CD4-positive, alpha-beta T cell treated with Interleukin-12 subunit alpha and Interleukin-12 subunit beta, for 1 hour (primary cell): ENCODE data around the gene ITGA3.
A peak's percentile ranks its signal among the peaks of the same experiment; 100 is the strongest.
"Not testable (repeated sequence)": the region's sequence is repeated elsewhere in the genome, so short reads cannot be mapped to it uniquely, and the experiment has no call there.

Source experiments
- DNase-seq: peaks from one replicate; pipeline ENCODE4 v3.0.0-alpha.2; 2020

Gene ITGA3

DNA sequence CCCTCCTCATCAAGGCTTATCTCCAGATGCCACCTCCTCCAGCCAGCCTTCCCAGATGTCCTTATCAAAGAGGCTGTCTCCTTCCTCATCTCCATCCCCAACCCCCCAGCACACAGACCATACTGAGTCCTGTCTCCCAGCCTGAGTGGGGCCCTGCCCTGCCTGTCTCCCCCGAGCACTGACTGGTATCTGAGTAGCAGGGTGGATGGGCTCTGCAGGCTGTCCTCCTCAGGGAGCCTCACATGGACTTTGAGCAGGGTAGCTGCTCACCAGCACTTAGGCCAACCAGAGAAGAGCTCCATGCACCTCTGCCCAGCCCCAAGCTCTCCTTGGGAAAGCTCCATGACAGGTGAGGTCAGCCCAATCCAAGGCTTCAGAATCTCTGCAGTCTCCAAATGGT, 20.0 kb upstream of the ITGA3 start:
- no peak for DNase-seq

DNA sequence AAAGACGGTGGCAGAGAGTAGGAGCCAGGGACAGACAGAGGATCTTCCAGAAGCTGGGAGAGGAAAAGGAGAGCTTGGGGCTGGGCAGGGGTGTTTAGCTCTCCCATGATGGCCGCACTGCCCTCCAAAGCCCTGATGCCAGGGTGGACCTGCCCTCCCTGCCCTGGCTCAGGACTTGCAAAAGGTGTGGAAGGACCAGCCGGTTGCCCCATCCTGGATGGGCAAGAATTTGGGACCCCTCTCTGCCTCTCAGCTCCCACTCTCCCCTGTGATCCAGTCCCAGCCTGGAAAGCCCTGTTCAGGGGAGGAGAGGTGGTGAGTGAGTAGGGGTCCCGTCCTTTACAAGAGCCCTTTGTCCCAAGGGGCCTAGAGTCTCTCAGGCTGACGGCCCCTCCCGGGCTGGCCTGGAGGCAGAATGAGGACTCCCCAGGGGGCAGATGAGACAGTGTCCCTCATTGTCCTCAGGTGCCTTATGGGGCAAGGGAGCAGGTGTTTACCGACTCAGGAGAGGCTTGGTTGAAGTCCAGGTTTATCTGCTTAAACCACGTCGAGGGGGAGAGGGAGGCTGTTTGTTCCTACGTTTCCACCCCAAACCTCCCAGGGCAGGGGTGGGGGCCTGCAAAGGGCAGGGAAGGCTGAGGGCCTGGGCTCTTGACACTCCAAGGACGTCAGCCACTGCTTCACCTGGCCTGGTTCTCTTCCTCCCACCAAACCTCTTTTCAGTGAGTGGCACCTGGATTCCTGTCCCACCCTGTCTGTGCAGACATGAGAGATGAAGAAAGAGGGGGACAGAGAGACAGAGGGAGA, 19.3 kb upstream of the ITGA3 start:
- no peak for DNase-seq

DNA sequence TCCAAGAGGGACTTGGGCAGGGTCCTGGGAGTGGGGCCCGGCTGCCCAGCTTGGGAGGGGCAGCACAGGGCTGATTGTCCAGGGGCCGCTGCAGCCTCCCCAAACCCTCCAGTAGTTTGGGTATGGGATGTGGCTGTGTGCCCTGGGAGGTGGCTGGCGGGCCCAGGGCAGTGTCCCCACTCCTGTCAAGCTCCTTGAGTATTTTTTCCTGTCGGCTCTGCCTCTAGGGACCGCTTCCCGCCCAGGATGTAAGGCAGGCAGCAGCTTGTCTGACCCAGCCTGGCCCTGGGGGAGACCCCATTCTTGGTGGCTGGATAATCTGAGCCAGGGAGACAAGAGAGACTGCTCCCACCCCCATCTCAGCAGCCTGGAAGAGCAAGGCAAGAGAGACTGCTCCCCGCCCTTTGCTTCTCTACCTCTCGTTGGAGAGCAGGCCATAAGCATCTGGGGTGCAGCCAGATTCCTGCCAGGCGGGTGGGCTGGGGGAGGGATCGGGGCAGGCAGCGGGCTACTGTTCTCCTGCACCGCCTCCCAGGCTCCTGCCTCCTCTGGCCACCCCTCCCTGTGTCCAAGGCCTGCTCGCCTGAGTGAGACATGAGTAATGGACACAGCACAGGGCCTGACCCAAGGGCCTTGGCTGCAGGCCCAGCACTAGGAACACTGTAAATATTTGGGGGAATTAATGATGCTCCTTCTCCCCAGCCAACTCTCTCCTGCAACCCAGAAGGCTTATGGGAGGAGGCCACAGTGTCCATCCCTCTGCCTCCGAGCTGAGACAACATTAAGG, 18.4 kb upstream of the ITGA3 start:
- DNase-seq = no peak

GRCh38 chr17:50039058-50039457, 16.9 kb upstream of the ITGA3 start:
- DNase-seq = no peak

DNA sequence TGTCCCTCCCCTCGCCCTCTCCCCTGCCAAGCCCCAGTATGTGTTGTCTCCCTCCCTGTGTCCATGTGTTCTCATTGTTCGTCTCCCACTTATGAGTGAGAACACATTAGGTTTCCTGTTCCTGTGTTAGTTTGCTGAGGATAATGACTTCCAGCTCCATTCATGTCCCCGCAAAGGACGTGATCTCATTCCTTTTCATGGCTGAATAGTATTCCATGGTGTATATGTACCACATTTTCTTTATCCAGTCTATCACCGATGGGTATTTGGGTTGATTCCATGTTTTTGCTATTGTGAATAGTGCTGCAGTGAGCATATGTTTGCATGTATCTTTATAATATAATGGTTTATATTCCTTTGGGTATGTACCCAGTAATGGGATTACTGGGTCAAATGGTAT, 15.4 kb upstream of the ITGA3 start:
- not testable (repeated sequence) for DNase-seq

GRCh38 chr17:50042211-50042610, 13.7 kb upstream of the ITGA3 start:
- DNase-seq = no peak

GRCh38 chr17:50043290-50044148, 12.4 kb upstream of the ITGA3 start:
- no peak for DNase-seq

DNA sequence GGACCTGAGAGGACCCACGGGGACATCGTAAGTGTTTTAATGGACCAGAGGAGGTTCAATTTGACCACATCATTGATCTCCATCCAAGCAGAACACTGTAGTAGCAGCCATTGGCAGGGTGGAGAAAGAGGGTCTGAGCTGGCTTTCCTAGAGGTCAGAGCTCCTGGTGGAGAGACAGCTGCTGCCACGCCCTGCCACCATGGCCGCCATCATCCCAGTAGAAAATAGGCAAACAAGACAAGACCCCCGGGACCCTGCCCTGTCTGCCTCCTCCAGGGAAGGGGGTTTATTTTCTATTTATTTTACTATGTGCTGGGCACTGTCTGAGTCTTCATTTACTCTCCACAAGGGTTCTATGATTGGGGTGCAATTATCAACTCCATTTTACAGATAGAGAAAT, 11.4 kb upstream of the ITGA3 start:
- no peak for DNase-seq

- DNase-seq = no peak
Observed at GRCh38 chr17:50045154-50045553, 10.8 kb upstream of the ITGA3 start.

DNA sequence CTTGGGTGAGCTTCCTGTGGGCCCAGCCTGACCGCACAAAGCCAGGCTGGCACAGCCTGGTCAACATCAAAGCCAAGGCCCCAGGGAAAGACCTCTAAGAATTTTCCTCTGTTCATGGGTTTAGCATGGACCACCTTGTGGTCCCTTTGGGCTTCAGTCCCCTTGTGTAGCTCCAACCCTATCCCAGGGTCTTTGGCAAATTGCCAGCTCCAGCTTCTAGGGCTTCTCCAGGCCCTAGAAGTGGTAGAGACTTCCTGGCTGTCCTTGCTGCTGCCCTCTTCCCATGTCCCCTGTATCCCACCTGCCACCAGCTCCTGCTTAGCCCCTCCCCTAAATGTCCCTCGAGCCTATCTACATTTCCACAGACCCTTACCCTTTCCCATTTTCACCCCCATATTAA, 9.7 kb upstream of the ITGA3 start:
- no peak for DNase-seq

DNA sequence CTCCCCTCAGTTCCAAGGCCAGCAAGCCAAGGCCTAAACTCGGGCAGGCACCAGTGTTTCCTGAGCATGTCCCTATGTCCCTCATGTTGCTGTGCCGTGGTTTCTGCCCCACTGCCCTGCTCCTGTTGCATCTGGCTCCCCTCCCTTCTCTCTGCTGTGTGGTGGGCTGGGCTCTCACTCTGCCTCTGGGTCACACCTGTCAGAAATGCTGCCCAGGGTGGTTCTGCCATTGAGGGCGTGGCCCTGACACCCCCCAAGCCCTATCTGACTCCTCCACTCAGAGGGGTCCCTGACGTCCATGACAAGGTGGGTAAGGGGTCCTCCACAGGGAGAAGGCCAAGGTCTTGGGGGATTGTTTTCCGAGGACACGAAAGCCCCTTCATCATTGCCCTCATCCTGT, 9.2 kb upstream of the ITGA3 start:
- no peak for DNase-seq

- no peak for DNase-seq
Observed at GRCh38 chr17:50047083-50047482, 8.8 kb upstream of the ITGA3 start.

GRCh38 chr17:50047488-50048126, 8.3 kb upstream of the ITGA3 start:
- no peak for DNase-seq

GRCh38 chr17:50048146-50048720, 7.7 kb upstream of the ITGA3 start:
- DNase-seq = no peak

GRCh38 chr17:50048988-50049387, 6.9 kb upstream of the ITGA3 start:
- no peak for DNase-seq

GRCh38 chr17:50049636-50050035, 6.3 kb upstream of the ITGA3 start:
- no peak for DNase-seq

DNA sequence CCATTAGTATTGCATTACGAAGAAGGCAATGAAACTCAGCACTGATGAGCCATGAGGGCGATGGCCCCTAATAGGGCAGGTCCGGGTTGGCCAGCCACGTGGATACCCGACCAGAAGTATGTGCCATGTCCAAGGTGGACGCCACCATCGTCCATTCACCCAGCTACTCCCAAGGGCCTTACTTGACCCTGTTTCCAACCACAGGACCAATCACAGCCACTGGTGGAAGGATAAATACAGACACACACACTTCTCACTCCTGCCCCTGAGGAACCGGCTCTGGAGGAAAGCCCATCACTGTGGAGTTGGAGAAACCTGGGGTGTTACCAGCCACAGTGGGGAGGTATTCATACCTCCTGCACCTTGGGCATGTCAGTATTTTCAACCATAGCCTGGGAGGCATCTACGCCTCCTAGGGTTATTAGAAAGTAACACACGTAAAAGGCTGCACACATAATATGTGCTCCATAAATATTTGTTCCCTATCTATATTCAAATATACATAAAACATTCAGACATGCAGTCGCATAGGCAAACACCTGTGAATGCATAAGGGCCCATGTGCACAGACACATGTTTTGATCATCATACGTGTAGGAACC, 5.4 kb upstream of the ITGA3 start:
- no peak for DNase-seq

- DNase-seq = peak; percentile 3
Observed at GRCh38 chr17:50051082-50051576, 4.8 kb upstream of the ITGA3 start.

GRCh38 chr17:50051606-50052005, 4.3 kb upstream of the ITGA3 start:
- DNase-seq = no peak

GRCh38 chr17:50052241-50052796, 3.6 kb upstream of the ITGA3 start:
- no peak for DNase-seq

DNA sequence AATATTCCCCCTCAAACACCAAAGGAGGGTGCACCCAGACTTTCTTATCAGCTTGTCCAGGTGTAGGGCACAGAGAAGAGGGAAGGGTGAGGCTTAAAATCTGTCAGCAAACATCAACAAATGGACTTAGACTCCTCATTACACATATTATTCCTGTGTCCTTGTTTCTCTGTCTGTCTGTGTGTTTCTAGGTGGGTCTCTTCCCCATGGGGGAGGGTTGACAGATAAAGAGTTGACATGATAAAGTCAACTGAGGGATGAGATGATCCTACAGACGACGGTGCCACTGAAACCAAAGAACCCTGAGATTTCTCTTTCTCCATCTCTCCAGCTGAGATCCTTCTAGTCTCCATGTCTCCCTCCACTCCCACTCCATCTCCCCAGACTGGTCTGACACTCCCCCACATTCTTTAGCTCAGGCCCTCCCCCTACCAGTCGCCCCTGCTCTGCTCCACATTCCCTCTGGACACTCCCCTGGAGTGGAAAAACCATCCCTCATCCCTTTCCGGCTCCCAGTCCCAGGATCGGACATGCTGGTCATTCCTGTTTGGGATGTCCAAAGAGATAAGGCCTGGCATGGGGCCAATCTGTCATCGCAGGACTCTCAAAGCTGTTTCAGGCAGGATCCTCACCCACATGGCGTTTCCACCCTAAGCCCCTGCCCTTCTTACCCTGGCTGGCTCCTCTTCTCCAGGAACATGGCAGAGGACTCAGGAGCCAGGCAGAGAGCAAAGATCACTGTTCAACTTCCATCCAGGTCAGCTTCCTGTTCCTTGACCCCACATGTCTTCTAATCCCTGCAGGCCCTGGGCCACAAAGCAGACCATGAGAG, 2.9 kb upstream of the ITGA3 start:
- DNase-seq = no peak
